GM03348 (cell line): ENCODE measurements around the gene CDH15.

ENCODE experiments used
- DNase-seq: peaks from one replicate; pipeline ENCODE4 v3.0.0; 2012; ENCODE audit warnings: low spot score

The CDH15 gene

GRCh38 chr16:89199241-89200123, 27.9 kb downstream of the CDH15 start:
- no peak for DNase-seq

GRCh38 chr16:89200124-89200849, 28.7 kb downstream of the CDH15 start, which contains the start of gene SLC22A31:
Gene SLC22A31, minus strand, starts transcription at chr16:89200537. Its CDS starts 36 bp downstream, at chr16:89200501.
- DNase-seq = no peak

GRCh38 chr16:89200850-89201411, 29.4 kb downstream of the CDH15 start:
- no peak for DNase-seq

- DNase-seq = peak; percentile 84
Measured at GRCh38 chr16:89201439-89202377, 30.2 kb downstream of the CDH15 start.

- no peak for DNase-seq
Measured at GRCh38 chr16:89202422-89203215, 31.1 kb downstream of the CDH15 start.

- DNase-seq = no peak
Measured at GRCh38 chr16:89207993-89208392, 36.4 kb downstream of the CDH15 start.

- DNase-seq = no peak
Measured at GRCh38 chr16:89209522-89210044, 38.0 kb downstream of the CDH15 start.

GRCh38 chr16:89210165-89210903, 38.8 kb downstream of the CDH15 start:
- no peak for DNase-seq

- DNase-seq = peak; percentile 47
Measured at GRCh38 chr16:89210904-89211515, 39.5 kb downstream of the CDH15 start.

- peak; percentile 84 for DNase-seq
Measured at GRCh38 chr16:89216315-89217137, 45.0 kb downstream of the CDH15 start.

GRCh38 chr16:89217138-89217387, 45.5 kb downstream of the CDH15 start:
- DNase-seq = no peak

- DNase-seq = peak; percentile 95
Measured at GRCh38 chr16:89217388-89218191, 46.0 kb downstream of the CDH15 start, which contains the start of gene ZNF778. Gene ZNF778, plus strand, starts transcription at chr16:89217703. Its CDS starts 3,425 bp downstream, at chr16:89221128.

GRCh38 chr16:89219365-89219764, 47.8 kb downstream of the CDH15 start:
- DNase-seq = no peak

- no peak for DNase-seq
Measured at GRCh38 chr16:89221604-89222003, 50.1 kb downstream of the CDH15 start.

GRCh38 chr16:89222931-89223330, 51.4 kb downstream of the CDH15 start:
- DNase-seq = no peak

- no peak for DNase-seq
Measured at GRCh38 chr16:89224665-89225064, 53.1 kb downstream of the CDH15 start.

- no peak for DNase-seq
Measured at GRCh38 chr16:89230255-89230654, 58.7 kb downstream of the CDH15 start.

- DNase-seq = no peak
Measured at GRCh38 chr16:89232107-89232506, 60.6 kb downstream of the CDH15 start.
